Measurements from ENCODE around the gene PSMC3IP.
"Not testable (repeated sequence)": the region's sequence is repeated elsewhere in the genome, so short reads cannot be mapped to it uniquely, and the experiment has no call there.

Gene PSMC3IP

DNA sequence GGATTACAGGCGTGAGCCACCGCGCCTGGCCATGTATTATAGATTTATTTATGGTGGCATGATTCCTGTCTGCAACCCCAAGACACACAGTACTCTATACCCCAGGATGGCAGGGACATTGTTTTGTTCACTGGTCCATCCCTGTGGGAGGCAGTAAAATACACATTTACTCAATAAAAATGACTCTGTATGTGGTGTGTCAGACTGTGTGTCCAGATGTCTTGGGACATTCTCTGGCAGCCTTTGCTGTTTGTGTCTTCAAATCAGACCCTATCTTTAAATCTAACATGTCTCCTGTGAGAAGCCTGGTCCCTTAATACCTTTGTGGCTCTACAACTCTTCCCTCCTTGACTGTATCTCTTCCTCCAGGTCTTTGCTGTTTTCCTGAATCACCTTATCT is 17.3 kb downstream of the PSMC3IP start:
- Mint-ChIP-seq H3K4me1 (peaks cover 23% of the 10 kb centered on the region), H3K36me3 (ENCODE audit: low read depth) (no peaks in the 10 kb centered on the region), H3K4me3 (peak overlapping the region; percentile 76 to 83 (median 81)), H3K27ac (peak overlapping the region; percentile 52 to 73 (median 71)), H3K27me3 (ENCODE audit: low read depth) (no peaks in the 10 kb centered on the region), H3K9me3 (no peaks in the 10 kb centered on the region)
- TF ChIP-seq, protein P1, sequence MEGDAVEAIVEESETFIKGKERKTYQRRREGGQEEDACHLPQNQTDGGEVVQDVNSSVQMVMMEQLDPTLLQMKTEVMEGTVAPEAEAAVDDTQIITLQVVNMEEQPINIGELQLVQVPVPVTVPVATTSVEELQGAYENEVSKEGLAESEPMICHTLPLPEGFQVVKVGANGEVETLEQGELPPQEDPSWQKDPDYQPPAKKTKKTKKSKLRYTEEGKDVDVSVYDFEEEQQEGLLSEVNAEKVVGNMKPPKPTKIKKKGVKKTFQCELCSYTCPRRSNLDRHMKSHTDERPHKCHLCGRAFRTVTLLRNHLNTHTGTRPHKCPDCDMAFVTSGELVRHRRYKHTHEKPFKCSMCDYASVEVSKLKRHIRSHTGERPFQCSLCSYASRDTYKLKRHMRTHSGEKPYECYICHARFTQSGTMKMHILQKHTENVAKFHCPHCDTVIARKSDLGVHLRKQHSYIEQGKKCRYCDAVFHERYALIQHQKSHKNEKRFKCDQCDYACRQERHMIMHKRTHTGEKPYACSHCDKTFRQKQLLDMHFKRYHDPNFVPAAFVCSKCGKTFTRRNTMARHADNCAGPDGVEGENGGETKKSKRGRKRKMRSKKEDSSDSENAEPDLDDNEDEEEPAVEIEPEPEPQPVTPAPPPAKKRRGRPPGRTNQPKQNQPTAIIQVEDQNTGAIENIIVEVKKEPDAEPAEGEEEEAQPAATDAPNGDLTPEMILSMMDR (IDR thresholded peaks at IDR 0.05; ENCODE audit: unreplicated experiment in 3 of 3), result no peak

- Mint-ChIP-seq H3K36me3 (ENCODE audit: low read depth) (no peaks in the 10 kb centered on the region), H3K27ac (peak overlapping the region in 1 of 3 experiments; percentile 52)
Measured at GRCh38 chr17:42559075-42559474, 18.5 kb downstream of the PSMC3IP start.

DNA sequence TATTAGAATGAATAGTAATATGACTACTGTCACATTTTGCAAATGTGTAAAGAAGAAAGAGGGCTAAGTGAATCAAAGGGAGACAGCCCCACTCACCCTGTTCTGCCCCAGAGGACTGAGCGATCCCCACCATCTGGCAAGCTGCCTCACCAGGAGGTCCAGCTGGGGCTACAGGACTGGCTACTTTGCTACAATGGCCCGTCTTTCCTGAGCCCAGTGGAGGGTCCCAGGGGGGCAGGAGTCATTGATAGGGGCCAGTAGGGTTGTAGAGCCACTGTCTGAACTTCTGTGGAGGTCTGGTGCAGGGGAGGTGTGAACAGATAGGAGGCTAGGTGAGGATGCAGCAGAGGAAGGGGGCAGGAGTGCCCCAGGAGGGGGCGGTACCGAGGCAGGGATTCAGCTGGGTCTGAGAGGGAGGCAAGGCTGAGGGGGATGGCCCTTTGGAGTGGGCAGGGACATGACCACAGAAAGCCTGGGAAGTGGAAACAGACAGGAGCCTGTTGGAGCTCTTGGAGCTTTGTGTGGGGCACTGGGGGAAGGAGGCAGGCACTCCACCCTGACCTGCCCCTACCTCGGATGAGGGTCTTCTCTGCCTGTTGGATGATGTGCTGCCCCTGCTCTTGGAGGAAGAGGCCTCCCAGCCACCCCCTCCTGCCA is 21.4 kb downstream of the PSMC3IP start:
- H3K27me3 Mint-ChIP-seq (ENCODE audit: low read depth); H3K9me3 Mint-ChIP-seq; H3K36me3 Mint-ChIP-seq (ENCODE audit: low read depth): not testable (repeated sequence)
- peak overlapping the region; percentile 49 to 96 (median 76) for H3K27ac Mint-ChIP-seq
- H3K4me1 Mint-ChIP-seq, result peaks cover 17% of the 10 kb centered on the region
- peak overlapping the region; percentile 94 to 97 (median 96) for H3K4me3 Mint-ChIP-seq

More at GRCh38 chr17:42559075-42559474, 18.5 kb downstream of the PSMC3IP start:
- Mint-ChIP-seq H3K4me1 (peaks cover 29% of the 10 kb centered on the region), H3K4me3 (peak overlapping the region in 1 of 3 experiments; percentile 32), H3K9me3 (no peaks in the 10 kb centered on the region), H3K27me3 (ENCODE audit: low read depth) (no peaks in the 10 kb centered on the region)
- TF ChIP-seq, protein P1 (IDR thresholded peaks at IDR 0.05; ENCODE audit: unreplicated experiment in 3 of 3), result no peak

GRCh38 chr17:42555122-42555622 is 22.4 kb downstream of the PSMC3IP start:
- Mint-ChIP-seq H3K4me1 (peaks cover 22% of the 10 kb centered on the region), H3K4me3 (peak overlapping the region; percentile 94 to 97 (median 96)), H3K36me3 (ENCODE audit: low read depth) (no peaks in the 10 kb centered on the region), H3K27me3 (ENCODE audit: low read depth) (no peaks in the 10 kb centered on the region), H3K9me3 (no peaks in the 10 kb centered on the region), H3K27ac (peak overlapping the region; percentile 76 to 96 (median 94))
- TF ChIP-seq, protein P1 (IDR thresholded peaks at IDR 0.05; ENCODE audit: unreplicated experiment in 3 of 3), result no peak

GRCh38 chr17:42554250-42555121 is 23.0 kb downstream of the PSMC3IP start:
- Mint-ChIP-seq H3K27me3 (ENCODE audit: low read depth) (no peaks in the 10 kb centered on the region), H3K27ac (peak overlapping the region; percentile 76 to 96 (median 94)), H3K36me3 (ENCODE audit: low read depth) (no peaks in the 10 kb centered on the region), H3K9me3 (no peaks in the 10 kb centered on the region), H3K4me1 (peaks cover 22% of the 10 kb centered on the region), H3K4me3 (peak overlapping the region; percentile 94 to 97 (median 96))
- TF ChIP-seq, protein P1 (IDR thresholded peaks at IDR 0.05; ENCODE audit: unreplicated experiment in 3 of 3), result no peak

DNA sequence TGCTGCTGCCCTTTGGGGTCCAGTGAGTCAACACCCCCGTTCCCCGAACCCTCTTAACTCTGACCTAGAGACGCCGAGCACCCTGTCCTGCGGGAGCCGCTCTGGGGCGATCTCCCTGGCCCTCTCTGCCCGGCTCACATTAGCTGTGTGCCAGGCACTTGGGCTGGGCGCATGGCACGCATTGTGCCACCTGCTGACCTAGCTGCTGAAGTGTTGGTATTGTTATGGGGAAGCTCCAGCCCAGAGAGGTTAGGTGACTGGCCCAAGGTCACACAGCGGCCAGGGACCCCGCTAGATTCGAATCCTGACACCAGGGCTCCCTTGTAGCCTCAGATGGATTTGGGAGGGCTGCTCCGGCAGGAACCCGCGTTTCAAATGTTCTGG is 23.7 kb downstream of the PSMC3IP start:
- Mint-ChIP-seq H3K36me3 (ENCODE audit: low read depth) (no peaks in the 10 kb centered on the region), H3K27ac (peak overlapping the region in 2 of 3 experiments; percentile 76 to 96), H3K27me3 (ENCODE audit: low read depth) (peaks cover 5% of the 10 kb centered on the region), H3K9me3 (no peaks in the 10 kb centered on the region), H3K4me3 (peak overlapping the region; percentile 94 to 97 (median 96)), H3K4me1 (peaks cover 24% of the 10 kb centered on the region)
- TF ChIP-seq, protein P1 (IDR thresholded peaks at IDR 0.05; ENCODE audit: unreplicated experiment in 3 of 3), result no peak

Measured in nephron (organoid).